LNCAP (cell line): ENCODE measurements around the gene IL6ST.

Experiments used
- TF ChIP-seq, protein P1 (sequence below): fragments of 450-650 bp; IDR thresholded peaks from 2 replicates; pipeline ENCODE4 v1.5.1; 2017; ENCODE audit warnings: mild to moderate bottlenecking

Gene IL6ST

DNA sequence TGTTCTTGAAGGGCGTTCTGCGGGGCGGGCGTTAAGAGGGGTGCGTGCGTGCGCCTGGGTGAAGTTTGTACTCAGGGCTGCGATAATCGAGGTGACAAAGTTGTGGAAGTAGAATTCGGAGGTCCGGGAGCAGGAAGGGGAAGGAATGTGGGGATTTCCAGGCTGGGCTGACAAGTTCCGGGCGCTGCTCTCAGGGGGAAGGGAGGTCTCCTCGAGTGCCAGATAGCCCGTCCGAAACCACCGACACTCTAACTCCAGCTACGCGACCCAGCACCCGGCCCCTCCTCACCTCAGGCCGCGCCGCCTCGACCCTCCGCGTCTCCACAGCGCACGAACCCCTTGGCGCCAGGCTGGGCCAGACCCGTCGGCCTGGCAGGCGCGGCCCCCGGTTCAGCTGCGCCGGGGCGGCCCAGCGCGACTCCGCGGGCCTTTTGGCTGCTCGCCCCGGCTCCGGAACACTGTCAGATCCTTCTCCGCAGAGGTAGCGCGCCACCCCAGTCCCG is at the start of gene IL6ST:
IL6ST (minus strand) TSS at position 469 of the 503 bp plus-strand sequence. CDS start 18,685 bp downstream, outside the sequence.
- TF ChIP-seq, protein P1, sequence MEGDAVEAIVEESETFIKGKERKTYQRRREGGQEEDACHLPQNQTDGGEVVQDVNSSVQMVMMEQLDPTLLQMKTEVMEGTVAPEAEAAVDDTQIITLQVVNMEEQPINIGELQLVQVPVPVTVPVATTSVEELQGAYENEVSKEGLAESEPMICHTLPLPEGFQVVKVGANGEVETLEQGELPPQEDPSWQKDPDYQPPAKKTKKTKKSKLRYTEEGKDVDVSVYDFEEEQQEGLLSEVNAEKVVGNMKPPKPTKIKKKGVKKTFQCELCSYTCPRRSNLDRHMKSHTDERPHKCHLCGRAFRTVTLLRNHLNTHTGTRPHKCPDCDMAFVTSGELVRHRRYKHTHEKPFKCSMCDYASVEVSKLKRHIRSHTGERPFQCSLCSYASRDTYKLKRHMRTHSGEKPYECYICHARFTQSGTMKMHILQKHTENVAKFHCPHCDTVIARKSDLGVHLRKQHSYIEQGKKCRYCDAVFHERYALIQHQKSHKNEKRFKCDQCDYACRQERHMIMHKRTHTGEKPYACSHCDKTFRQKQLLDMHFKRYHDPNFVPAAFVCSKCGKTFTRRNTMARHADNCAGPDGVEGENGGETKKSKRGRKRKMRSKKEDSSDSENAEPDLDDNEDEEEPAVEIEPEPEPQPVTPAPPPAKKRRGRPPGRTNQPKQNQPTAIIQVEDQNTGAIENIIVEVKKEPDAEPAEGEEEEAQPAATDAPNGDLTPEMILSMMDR: no peak

DNA sequence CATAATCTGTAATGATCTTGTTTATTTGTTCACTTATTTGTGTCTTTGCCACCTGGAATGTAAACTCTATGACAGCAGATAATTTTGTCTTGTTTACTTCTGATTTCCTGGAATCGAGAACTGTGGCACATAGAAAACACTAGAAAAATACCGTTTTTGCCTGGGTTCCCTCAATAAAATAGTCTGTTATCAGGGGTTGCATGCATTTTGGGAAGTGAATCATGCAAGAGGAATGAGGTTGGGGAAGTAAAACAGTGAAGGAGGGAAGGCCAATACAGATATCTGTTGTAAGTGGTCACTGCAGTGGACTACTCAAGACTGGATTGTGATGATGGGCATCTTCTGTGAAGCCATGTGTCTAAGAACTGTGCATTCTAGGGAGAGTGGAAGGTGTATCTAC is 45.2 kb upstream of the IL6ST start:
- TF ChIP-seq, protein P1: no peak

DNA sequence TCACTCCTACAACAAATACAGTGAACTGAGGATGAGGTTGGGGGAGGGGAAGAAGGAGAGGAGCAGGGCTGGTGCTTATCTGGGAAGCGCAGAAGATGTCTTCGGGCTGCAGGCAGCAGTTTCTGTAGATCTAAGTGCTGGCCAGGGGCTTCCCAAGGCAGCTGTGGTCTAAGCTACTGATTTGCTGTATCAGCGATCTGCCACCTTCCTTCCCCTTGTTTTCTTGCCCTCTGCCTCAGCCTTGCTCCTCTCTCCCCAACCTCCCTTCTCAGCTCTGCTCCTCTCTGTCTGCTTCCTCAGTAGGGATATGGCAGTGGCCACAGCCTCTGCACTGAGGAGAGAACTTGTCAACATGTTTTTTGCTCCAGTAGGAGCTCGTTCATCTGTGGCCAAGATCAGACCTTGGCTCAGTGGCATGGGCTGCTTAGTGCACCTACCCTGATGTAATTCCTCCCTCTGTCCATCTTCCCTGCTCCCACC is 42.8 kb upstream of the IL6ST start:
- TF ChIP-seq, protein P1: no peak

DNA sequence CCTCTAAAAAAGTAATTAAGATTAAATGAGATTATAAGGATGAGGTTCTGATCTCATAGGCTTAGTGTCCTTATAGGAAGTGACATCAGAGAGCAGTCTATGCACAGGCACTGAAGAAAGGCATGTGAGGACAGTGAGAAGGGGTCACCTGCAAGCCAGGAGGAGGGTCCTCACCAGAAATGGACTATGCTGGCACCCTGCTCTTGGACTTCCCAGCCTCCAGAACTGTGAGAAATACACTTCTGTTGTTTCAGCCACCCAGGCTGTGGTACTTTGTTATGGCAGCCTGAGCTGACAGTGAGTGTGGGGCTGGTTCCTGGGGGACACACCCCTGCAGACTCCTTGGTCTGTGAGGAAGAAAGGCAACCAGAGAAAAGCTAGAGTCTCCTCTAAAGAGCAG is 34.7 kb upstream of the IL6ST start:
- TF ChIP-seq, protein P1: no peak

DNA sequence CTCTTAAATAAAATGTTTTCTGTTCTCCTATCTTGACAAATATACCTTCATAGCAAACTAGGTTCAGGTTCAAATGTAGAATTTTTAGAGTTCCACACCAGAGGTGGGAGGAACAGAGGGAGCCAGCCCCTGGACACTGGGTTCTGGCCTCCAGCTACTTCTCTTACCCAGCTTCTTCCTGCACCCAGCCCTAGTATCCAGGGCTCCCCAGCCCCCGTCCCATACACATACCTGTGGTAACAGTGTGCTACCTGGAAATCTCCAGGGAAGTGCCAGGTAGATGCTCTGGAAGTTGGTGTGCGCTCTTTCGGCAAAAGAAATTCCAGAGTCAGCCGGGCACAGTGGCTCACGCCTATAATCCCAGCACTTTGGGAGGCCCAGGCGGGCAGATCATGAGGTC is 33.9 kb upstream of the IL6ST start:
- TF ChIP-seq, protein P1: no peak

DNA sequence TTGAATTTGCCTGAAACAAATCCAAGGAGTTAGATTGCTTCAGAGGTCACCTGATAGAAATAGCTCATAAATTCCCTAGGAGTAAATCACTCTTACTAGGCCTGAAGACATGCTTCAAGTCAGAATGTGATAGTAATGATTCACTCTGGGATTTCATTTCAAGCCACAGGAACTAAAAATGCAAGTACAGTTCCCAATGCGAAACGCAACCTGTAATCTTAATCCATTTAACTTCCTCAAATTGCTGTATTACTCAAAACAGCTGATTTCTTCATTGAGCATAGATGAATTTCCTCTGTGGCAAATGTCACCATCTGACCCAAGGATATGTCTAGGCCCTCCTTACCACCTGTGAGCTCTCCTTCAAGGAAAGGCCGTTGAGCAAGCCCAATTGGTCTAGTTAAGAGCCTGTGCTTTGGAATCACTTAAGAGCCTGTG is 32.1 kb upstream of the IL6ST start:
- TF ChIP-seq, protein P1: no peak

DNA sequence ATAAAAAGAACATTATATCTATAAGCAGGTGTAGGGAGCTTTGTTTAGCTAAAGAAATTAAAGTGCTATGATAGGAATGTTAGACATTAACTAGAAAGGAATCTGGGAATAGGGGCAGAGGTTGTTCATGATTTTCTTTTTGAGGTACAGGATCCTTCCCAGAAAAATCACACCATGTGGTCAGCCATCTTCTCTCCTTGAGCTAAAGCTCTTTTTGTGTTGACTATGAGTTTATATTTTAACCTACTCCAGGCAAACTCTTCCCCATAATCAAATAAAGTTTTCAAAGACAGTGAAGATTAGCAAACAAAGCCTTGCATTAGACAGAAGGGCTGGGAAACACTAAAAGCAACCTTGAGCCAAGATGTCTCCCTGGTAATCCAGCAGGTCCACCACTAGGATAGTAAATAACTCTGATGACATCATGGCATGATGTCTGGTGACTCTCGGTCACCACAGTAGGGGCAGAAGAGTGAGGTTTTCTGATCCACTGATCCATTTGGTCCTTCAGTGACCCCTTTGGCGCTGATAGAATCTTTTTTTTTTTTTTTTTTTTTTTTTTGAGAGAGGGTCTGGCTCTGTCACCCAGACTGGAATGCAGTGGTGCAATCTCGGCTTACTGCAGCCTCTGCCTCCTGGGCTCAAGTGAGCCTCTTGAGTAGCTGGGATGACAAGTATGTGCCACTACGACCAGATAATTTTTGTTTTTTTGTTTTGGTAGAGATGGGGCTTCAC is 30.6 kb upstream of the IL6ST start:
- TF ChIP-seq, protein P1: no peak
